Thymus (tissue), 11 donors: Measurements from ENCODE around the gene PTPRJ. TPM values are rescaled to one million over a fixed set of nuclear protein-coding genes. Genes with fewer than 3 reads are reported as not detected.
"Not testable (repeated sequence)": the region's sequence is repeated elsewhere in the genome, so short reads cannot be mapped to it uniquely, and the experiment has no call there.

Experiments
- DNase-seq, 9 donors: peaks; one replicate each; pipeline ENCODE4 v3.0.0-alpha.2; 2013; ENCODE audit warnings: low spot score in 9 of 9, low read depth in 6 of 9, missing footprints in 1 of 9
- H3K27ac ChIP-seq, 2 donors: one replicate each; pipeline ENCODE4 v1.5.1; 2013; ENCODE audit warnings: control low read depth in 1 of 2, low read depth in 1 of 2, low read length in 1 of 2, mild to moderate bottlenecking in 1 of 2, moderate library complexity in 1 of 2
- H3K27me3 ChIP-seq, 2 donors: one replicate each; pipeline ENCODE4 v1.5.1; 2013; ENCODE audit warnings: low read length in 1 of 2; ENCODE audit not compliant: control insufficient read depth in 2 of 2, insufficient read depth in 1 of 2
- H3K36me3 ChIP-seq, 2 donors: one replicate each; pipeline ENCODE4 v1.5.1; 2013; ENCODE audit warnings: low read length in 1 of 2, mild to moderate bottlenecking in 1 of 2, moderate library complexity in 1 of 2; ENCODE audit not compliant: control insufficient read depth in 2 of 2, insufficient read depth in 2 of 2
- H3K4me1 ChIP-seq, 2 donors: one replicate each; pipeline ENCODE4 v1.5.1; 2013; ENCODE audit warnings: low read length in 2 of 2; ENCODE audit not compliant: control insufficient read depth in 2 of 2, insufficient read depth in 2 of 2
- H3K4me3 ChIP-seq, 2 donors: one replicate each; pipeline ENCODE4 v1.5.1; 2013; ENCODE audit warnings: low read length in 2 of 2, control low read depth in 1 of 2, mild to moderate bottlenecking in 1 of 2
- H3K9me3 ChIP-seq, 2 donors: one replicate each; pipeline ENCODE4 v1.5.1; 2013; ENCODE audit warnings: low read length in 1 of 2, mild to moderate bottlenecking in 1 of 2; ENCODE audit not compliant: control insufficient read depth in 2 of 2, insufficient read depth in 1 of 2
- WGBS: extraction: QIAGEN DNeasy Blood & Tissue Kit; methylation state at CpG from one replicate; pipeline ENCODE4 v1.1.7; 2013; 5-methylcytosine and 5-hydroxymethylcytosine counted together
- polyA plus RNA-seq: library from polyadenylated mRNA; stranded (reverse); fragments of 200-250 nt; gene quantifications from one replicate; pipeline ENCODE4 v1.2.3, GENCODE V29; 2013
- total RNA-seq: library from RNA; stranded (reverse); fragments of 120-200 nt; gene quantifications from one replicate; pipeline ENCODE4 v1.2.4, GENCODE V29; 2013
- donor health status: healthy.

Gene PTPRJ
- total and polyA plus RNA-seq, 2 donors, result 4.4 to 7.5 TPM

DNA sequence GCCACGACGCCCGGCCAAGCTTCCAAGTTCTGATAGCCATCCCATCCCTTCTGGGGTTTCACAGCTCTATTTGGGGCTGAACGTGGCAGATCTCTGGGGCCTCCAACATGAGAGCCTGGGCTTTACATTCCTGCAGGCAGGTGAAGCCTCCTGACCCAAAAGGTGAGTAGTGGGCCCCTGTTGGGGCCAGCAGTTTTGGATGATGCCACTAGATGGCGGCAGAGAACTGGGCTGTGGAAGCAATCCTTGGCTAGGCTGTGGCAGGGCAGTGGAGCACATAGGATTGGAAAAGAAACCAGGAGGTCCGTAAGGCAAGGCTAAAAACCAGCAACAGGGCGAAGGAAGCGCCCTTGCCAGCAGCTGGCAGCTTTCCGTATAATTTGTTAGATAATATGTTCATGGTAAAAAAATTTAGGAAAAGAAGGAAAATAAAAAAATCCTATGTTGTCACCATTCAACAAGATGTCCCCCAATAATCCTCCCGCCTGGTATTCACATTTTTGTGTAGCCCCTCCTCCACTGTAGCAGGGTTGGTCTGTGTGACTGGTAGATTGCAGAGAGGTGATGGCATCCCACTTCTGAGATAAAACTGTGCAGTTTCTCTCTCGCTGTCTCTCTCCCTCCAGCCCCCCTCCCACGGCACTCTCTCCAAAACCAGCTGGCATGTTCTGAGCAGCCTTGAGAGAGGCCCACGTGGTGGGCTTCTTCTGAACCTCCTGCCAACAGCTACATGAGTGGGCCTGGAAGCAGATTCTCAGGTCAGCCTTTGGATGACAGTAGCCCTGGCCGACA lies 192.7 kb downstream of the PTPRJ start:
- Histone ChIP-seq H3K4me1 (no peaks in the 10 kb centered on the region), H3K27ac (no peak overlapping the region), H3K9me3 (no peaks in the 10 kb centered on the region), H3K36me3 (peaks cover 0 to under 1% of the 10 kb centered on the region in 2 donors), H3K27me3 (no peaks in the 10 kb centered on the region), H3K4me3 (no peak overlapping the region)
- DNase-seq, result peak in 7 of 9 donors; percentile 8 to 54 (median 31)
- 51% methylated on average over 14 of the region's 14 CpGs for WGBS

DNA sequence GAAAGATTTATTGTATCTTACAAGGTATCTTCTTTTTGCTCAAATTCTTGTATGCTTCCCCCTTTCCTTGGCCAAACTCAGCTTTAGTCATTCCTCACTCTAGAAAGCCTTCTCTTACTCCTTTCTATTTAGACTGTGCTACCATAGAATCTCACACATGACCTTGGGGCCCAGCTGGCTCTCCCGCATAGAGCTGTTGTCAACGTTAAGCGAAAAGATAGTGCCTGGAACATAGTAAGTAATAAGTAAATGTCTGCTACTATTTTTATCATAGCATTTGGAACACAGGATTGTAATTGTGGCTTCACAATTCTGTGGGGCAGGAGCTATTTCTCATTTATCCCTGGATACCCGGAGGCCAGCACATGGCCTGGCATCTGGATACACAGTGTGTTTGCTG lies 197.3 kb downstream of the PTPRJ start:
- no peak for DNase-seq
- Histone ChIP-seq H3K9me3 (no peaks in the 10 kb centered on the region), H3K27me3 (no peaks in the 10 kb centered on the region), H3K4me3 (no peak overlapping the region), H3K36me3 (no peaks in the 10 kb centered on the region), H3K27ac (no peak overlapping the region), H3K4me1 (no peaks in the 10 kb centered on the region)
- WGBS, result 95% methylated on average over 4 of the region's 4 CpGs

DNA sequence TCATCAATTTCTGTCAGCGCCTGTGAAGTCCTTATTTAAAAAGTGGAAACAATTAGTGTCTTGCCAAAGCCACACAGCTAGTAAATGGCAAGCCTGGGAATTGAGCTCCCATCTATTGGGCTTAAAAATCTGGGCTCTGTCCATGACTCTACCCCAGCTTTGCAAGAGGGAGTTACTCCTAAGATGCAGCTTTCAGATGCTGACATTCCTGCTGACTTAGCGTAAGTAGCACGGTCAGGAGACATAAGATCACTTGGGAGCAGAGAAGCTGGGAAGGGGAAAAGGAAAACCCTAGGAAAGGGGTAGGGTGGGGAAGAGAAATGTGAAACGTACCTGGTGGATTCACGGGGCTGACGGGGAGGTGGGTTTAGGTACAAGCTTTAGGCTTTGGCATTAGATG lies 200.3 kb downstream of the PTPRJ start:
- Histone ChIP-seq H3K36me3 (no peaks in the 10 kb centered on the region), H3K9me3 (no peaks in the 10 kb centered on the region), H3K4me1 (no peaks in the 10 kb centered on the region), H3K27me3 (no peaks in the 10 kb centered on the region), H3K27ac (no peak overlapping the region), H3K4me3 (no peak overlapping the region)
- WGBS, result 86% methylated on average over 6 of the region's 6 CpGs
- DNase-seq, result no peak

DNA sequence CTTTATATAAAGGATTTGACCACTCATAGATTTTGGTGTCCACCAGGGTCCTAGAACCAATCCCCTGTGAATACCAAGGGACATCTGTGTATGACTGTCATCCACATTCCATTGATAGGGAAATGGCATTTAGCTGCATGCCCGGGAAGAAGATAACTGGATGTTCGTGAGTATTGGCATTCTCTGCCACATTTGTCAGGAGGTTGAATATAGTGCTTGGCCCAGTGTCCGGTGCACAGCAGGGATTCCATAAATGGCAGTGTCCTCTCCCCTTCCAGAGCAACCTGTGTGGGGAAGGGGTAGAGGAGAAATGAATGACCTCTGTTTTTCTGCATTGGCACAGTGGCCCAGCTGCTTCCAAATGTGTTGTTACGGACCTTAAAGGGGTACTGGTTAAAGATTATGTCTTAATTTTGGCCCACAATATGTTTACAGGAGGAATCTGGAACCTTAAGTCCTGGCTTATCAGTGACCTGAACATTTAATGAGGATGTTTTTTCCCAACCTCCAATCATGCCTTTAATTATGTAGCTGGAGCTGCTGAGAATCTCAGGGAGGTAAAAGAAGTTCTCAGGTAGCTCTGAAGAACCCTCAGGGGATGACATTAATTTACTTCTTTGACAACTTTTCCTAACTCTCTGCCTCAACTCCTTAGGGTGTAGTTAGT lies 202.6 kb downstream of the PTPRJ start:
- no peaks in the 10 kb centered on the region for H3K9me3 ChIP-seq
- H3K4me3 ChIP-seq, result no peak overlapping the region
- no peaks in the 10 kb centered on the region for H3K27me3 ChIP-seq
- DNase-seq, result no peak
- H3K36me3 ChIP-seq, result no peaks in the 10 kb centered on the region
- no peak overlapping the region for H3K27ac ChIP-seq
- WGBS, result 86% methylated on average over 4 of the region's 4 CpGs
- H3K4me1 ChIP-seq, result no peaks in the 10 kb centered on the region

DNA sequence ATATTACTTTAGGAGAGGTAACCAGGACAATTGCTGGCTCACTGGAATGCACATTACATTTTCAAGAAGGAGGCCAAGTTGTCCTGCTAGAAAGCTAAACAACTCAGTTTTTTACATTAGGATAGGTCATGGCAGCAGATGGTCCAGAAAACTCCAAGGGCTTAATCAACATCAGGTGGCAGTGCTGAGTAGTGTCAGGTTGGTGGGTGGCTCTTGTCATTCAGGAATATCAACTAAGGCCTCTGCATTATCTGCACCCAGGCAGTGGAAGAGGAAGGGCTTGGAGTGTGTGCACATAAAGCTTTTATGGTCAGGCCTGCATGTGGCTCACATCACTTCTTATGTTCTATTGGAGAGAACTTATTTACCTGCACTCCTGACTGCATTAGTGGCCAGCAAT lies 204.1 kb downstream of the PTPRJ start:
- no peaks in the 10 kb centered on the region for H3K4me1 ChIP-seq
- H3K27me3 ChIP-seq, result no peaks in the 10 kb centered on the region
- H3K9me3 ChIP-seq, result no peaks in the 10 kb centered on the region
- DNase-seq, result no peak
- H3K27ac ChIP-seq, result no peak overlapping the region
- H3K4me3 ChIP-seq, result no peak overlapping the region
- H3K36me3 ChIP-seq, result no peaks in the 10 kb centered on the region

DNA sequence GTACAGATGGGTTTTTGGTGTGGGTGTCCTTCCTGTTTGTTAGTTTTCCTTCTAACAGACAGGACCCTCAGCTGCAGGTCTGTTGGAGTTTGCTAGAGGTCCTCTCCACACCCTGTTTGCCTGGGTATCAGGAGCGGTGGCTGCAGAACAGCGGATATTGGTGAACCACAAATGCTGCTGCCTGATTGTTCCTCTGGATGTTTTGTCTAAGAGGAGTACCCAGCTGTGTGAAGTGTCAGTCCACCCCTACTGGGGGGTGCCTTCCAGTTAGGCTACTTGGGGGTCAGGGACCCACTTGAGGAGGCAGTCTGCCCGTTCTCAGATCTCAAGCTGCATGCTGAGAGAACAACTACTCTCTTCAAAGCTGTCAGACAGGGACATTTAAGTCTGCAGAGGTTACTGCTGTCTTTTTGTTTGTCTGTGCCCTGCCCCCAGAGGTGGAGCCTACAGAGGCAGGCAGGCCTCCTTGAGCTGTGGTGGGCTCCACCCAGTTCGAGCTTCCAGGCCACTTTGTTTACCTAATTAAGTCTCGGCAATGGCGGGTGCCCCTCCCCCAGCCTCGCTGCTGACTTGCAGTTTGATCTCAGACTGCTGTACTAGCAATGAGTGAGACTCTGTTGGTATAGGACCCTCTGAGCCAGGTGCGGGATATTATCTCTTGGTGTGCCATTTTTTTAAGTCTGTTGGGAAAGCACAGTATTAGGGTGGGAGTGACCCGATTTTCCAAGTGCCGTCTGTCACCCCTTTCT lies 210.7 kb downstream of the PTPRJ start:
- not testable (repeated sequence) for H3K27me3 ChIP-seq, H3K27ac ChIP-seq, DNase-seq, H3K4me1 ChIP-seq, H3K36me3 ChIP-seq, H3K9me3 ChIP-seq, H3K4me3 ChIP-seq
- 54% methylated on average over 10 of the region's 10 CpGs for WGBS

DNA sequence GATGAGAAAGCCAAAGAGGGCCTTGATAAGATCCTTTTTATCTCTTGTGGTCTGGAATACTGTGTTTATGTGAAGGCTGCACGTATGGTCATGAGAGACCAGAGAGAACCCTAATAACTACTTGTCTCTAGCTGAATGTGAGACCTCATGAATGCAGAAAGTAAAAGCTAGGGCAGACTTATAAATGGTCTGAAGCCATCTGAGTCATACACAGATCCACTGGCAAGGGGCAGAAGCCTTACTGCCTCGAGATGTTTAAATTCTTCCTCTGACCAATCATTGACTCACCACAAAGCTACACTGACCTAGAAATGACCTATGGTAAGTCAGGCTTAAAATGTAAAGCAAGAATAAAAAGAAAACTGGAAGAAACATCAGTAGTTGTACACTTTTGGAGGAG lies 213.5 kb downstream of the PTPRJ start:
- 80% methylated on average over 2 of the region's 2 CpGs for WGBS
- Histone ChIP-seq H3K36me3 (no peaks in the 10 kb centered on the region), H3K4me1 (no peaks in the 10 kb centered on the region), H3K9me3 (no peaks in the 10 kb centered on the region), H3K27me3 (no peaks in the 10 kb centered on the region), H3K4me3 (no peak overlapping the region), H3K27ac (no peak overlapping the region)
- DNase-seq, result no peak

DNA sequence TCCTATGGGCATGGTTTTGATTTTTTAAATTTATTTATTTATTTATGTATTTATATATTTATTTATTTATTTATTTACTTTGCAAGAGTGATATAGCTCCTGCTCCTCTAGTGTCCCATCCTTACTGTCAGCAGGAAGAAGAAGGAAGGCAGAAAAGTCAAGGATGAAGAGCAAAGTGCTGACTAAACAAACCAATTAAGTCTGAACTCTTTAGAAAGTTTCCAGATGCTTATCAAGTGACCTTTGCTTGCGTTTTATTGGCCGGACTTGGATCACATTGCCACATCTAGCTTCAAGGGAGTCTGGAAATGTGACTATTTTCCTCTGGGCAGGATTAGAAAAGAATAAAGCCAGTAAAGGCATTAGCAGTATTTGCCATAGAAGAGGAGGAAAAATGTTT lies 227.5 kb downstream of the PTPRJ start:
- Histone ChIP-seq H3K36me3 (no peaks in the 10 kb centered on the region), H3K4me3 (no peak overlapping the region), H3K27ac (no peak overlapping the region), H3K4me1 (no peaks in the 10 kb centered on the region), H3K9me3 (no peaks in the 10 kb centered on the region), H3K27me3 (no peaks in the 10 kb centered on the region)
- no peak for DNase-seq
- WGBS, result 96% methylated on average over 2 of the region's 2 CpGs

DNA sequence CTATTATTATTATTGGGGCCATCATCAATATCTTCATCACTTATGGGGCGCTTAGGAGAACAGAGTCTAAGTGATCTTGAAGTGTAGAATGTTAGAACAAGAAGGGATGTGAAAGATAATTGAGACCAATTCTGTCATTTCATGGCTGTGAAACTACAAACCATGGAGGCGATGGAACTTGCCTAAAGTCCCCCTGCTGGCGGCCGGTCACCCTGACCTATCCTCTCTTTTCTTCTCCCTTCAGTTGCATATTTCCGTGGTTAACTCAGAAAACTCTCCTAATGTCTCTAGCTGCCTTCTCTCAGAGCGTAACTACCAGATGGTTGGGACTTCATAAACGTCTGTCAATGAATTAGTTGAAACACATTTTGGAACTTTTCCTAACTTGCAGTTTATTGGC lies 229.7 kb downstream of the PTPRJ start:
- Histone ChIP-seq H3K36me3 (no peaks in the 10 kb centered on the region), H3K4me3 (no peak overlapping the region), H3K9me3 (no peaks in the 10 kb centered on the region), H3K27me3 (no peaks in the 10 kb centered on the region), H3K4me1 (no peaks in the 10 kb centered on the region), H3K27ac (no peak overlapping the region)
- no peak for DNase-seq
- 35% methylated on average over 7 of the region's 7 CpGs for WGBS
